Body of pancreas (tissue), 4 donors: Measurements from ENCODE around the gene CELSR1.

Experiments
- CTCF ChIP-seq, 7 experiments: fragments of 450-650 bp in 4 of 7; fragments of 200-600 bp in 3 of 7; sonication (generic) in 3 of 7; IDR thresholded peaks; one replicate each; pipeline ENCODE4 v1.5.1; 2016 to 2019; ENCODE audit warnings: antibody characterized with exemption in 7 of 7
- POLR2A ChIP-seq, 3 donors: fragments of 450-650 bp; IDR thresholded peaks; one replicate each; pipeline ENCODE4 v1.6.1; 2016; ENCODE audit warnings: antibody characterized with exemption in 3 of 3, mild to moderate bottlenecking in 2 of 3

GRCh38 chr22:46551996-46552395, 14.6 kb upstream of the CELSR1 start:
- TF ChIP-seq POLR2A (IDR thresholded peaks at IDR 0.05) (no peak), CTCF (IDR thresholded peaks at IDR 0.05) (no peak)
